Spleen (tissue), 11 donors: Measurements from ENCODE around the gene AQP12A. TPM values are rescaled to one million over a fixed set of nuclear protein-coding genes. Genes with fewer than 3 reads are reported as not detected.

Experiments
- DNase-seq: peaks from one replicate; pipeline ENCODE4 v3.0.0-alpha.2; 2020
- H3K27ac ChIP-seq, 8 donors: fragments of 200-600 bp; sonication (generic) in 7 of 8; 1 replicate in 4 of 8; 2 replicates in 4 of 8; pipeline versions ENCODE4 v1.5.0 to v1.8.0; 2016 to 2021; ENCODE audit warnings: inconsistent platforms in 4 of 8, mild to moderate bottlenecking in 4 of 8, moderate library complexity in 1 of 8
- H3K27me3 ChIP-seq, 7 donors: fragments of 200-600 bp; sonication (generic) in 6 of 7; replicated peaks in 1 of 7; 1 replicate in 4 of 7; 2 replicates in 3 of 7; pipeline versions ENCODE4 v1.5.0 to v1.8.0; 2016 to 2021; ENCODE audit warnings: inconsistent platforms in 3 of 7, mild to moderate bottlenecking in 1 of 7
- H3K36me3 ChIP-seq, 6 donors: fragments of 200-600 bp; sonication (generic) in 5 of 6; 1 replicate in 4 of 6; 2 replicates in 2 of 6; pipeline versions ENCODE4 v1.5.0 to v1.8.0; 2016 to 2021; ENCODE audit warnings: inconsistent platforms in 2 of 6
- H3K4me1 ChIP-seq, 6 donors: fragments of 200-600 bp; sonication (generic) in 5 of 6; 1 replicate in 3 of 6; 2 replicates in 3 of 6; pipeline versions ENCODE4 v1.5.0 to v1.8.0; 2016 to 2021; ENCODE audit warnings: inconsistent platforms in 3 of 6
- H3K4me3 ChIP-seq, 8 donors: fragments of 200-600 bp; sonication (generic) in 7 of 8; 1 replicate in 4 of 8; 2 replicates in 4 of 8; pipeline versions ENCODE4 v1.5.0 to v1.8.0; 2016 to 2021; ENCODE audit warnings: inconsistent platforms in 4 of 8, mild to moderate bottlenecking in 4 of 8, moderate library complexity in 2 of 8
- H3K9me3 ChIP-seq, 8 donors: fragments of 200-600 bp; sonication (generic) in 7 of 8; 1 replicate in 4 of 8; 2 replicates in 4 of 8; pipeline versions ENCODE4 v1.5.0 to v1.8.0; 2016 to 2021; ENCODE audit warnings: inconsistent platforms in 4 of 8
- POLR2A ChIP-seq, 3 donors: fragments of 450-650 bp; IDR thresholded peaks; one replicate each; pipeline ENCODE4 v1.5.1; 2017; ENCODE audit warnings: antibody characterized with exemption in 3 of 3, mild to moderate bottlenecking in 1 of 3
- POLR2AphosphoS5 ChIP-seq, 3 donors: sonication (generic); formaldehyde crosslinking; IDR thresholded peaks; one replicate each; pipeline ENCODE4 v1.5.1; 2017; ENCODE audit warnings: antibody characterized with exemption in 3 of 3
- WGBS, 5 donors: extraction: QIAGEN DNeasy Blood & Tissue Kit in 3 of 5; methylation state at CpG; one replicate each; pipeline versions ENCODE4 v1.1.5 to v1.1.7; 2013 to 2018; 5-methylcytosine and 5-hydroxymethylcytosine counted together
- intact Hi-C: fragments of 100-400 bp; cut with DNase I; formaldehyde crosslinking; loops from one replicate; pipeline ENCODE4 v1.15.0; 2023; ENCODE audit warnings: low total_unique reads
- polyA plus RNA-seq, 3 donors: library from polyadenylated mRNA; stranded (reverse); fragments of 200-250 nt; gene quantifications; one replicate each; pipeline ENCODE4 v1.2.1, GENCODE V29; 2013
- total RNA-seq, 7 donors: library from RNA; depleted of rRNA in 3 of 7; stranded (reverse); fragments of >200 nt in 3 of 7; fragmentation: NEBNext Ultra II Directional in 4 of 7; extraction: Animal tissue kit (Norgen Biotek cat#: 25700) in 4 of 7; gene quantifications; one replicate each; pipeline versions ENCODE4 v1.1.0 to v1.2.1, GENCODE V29; 2016 to 2021
- TF ChIP-seq, protein P1 (sequence below), 11 experiments: fragments of 200-600 bp in 7 of 11; fragments of 450-650 bp in 4 of 11; sonication (generic) in 4 of 11; IDR thresholded peaks in 8 of 11; conservative IDR thresholded peaks in 3 of 11; 1 replicate in 7 of 11; 2 replicates in 4 of 11; pipeline versions ENCODE4 v1.4.0 to v1.8.0; 2016 to 2021; ENCODE audit warnings: antibody characterized with exemption in 11 of 11, inconsistent platforms in 4 of 11, mild to moderate bottlenecking in 1 of 11
- donor health status: healthy with polysubstance abuse.
- donor health status: DM: no; HTN: no; CAD: no; lungs with moderate emphysema.
- donor health status: DM: no; HTN: no; CAD: no.
- donor health status: Bipolar disorder and iron deficiency.
- donor health status: healthy.
- donor health status: DM: no; HTN: no; CAD: no.
- donor health status: DM: yes; HTN: yes; CAD: no.

Gene AQP12A
- total and polyA plus RNA-seq, 10 donors = 1.6 to 1.8 TPM; not detected in 8

DNA sequence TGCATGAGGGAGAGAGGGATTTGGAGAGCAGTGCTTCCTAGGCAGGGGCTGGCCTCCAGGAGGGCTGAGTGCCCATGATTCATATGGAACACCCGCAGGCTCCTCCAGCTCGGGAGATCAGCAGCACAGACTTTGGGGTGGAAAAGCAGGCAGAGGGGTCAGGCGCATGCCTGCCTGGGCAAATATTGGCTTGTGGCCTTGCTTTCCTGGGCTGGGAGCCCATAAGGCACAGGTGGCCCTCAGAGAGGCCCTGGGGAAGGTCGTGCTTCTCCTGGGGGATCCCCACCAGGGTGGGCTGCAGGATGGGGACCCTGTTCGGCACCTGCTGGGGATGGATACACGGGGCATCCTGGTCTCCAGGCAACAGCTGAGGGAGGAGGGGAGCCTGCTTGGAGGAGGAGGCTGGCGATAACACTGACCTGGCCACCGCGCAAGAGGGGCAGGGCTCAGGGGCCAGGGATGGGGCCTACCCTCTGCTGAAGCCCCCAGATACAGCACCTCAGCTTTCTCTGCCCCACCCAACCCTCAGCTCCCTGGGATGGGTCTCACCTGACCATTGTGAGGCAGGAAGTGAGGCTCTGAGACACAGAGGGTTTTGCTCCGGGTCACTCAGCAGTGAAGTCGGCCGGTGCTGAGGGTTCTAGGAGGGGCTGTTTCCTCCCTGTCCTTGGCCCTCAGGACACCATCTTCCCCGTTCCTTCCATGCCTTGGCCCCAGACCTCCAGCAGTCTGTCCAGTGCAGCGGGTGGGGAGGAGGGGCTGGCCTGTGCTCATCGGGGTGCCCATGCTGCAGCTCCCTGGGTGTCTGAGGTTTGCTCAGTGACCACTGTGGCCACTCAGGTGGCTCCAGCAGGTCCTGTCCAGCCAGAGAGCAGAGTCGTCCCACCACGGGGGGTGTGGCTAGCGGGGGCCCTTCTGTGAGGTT is 12.0 kb downstream of the AQP12A start:
- 71 to 88% (median 80%) methylated on average over 11 to 18 of the region's 18 CpGs for WGBS, 5 donors
- intact Hi-C loops = no loop called here

DNA sequence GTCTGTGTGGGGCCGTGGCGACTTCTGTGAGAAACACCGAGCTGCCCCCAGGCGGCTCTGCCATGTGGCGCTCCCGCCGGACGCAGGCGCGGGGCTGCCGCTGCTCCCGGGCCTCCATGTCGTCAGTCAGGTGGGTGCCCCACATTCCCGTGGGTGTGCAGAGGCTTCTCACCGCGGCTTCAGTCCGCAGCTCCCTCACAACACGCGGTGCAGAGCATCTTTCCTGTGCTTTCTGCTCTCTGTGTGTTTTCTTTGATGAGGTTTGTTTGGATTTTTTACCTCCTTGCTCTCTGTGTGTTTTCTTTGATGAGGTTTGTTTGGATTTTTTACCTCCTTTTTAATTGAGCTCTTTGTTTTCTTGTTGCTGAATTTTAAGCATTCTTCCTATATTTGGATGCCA is 13.0 kb downstream of the AQP12A start:
- TF ChIP-seq POLR2A (IDR thresholded peaks at IDR 0.05) (no peak), POLR2AphosphoS5 (IDR thresholded peaks at IDR 0.05) (no peak)
- TF ChIP-seq, protein P1, sequence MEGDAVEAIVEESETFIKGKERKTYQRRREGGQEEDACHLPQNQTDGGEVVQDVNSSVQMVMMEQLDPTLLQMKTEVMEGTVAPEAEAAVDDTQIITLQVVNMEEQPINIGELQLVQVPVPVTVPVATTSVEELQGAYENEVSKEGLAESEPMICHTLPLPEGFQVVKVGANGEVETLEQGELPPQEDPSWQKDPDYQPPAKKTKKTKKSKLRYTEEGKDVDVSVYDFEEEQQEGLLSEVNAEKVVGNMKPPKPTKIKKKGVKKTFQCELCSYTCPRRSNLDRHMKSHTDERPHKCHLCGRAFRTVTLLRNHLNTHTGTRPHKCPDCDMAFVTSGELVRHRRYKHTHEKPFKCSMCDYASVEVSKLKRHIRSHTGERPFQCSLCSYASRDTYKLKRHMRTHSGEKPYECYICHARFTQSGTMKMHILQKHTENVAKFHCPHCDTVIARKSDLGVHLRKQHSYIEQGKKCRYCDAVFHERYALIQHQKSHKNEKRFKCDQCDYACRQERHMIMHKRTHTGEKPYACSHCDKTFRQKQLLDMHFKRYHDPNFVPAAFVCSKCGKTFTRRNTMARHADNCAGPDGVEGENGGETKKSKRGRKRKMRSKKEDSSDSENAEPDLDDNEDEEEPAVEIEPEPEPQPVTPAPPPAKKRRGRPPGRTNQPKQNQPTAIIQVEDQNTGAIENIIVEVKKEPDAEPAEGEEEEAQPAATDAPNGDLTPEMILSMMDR (IDR thresholded peaks at IDR 0.05 in 8 of 11, conservative IDR thresholded peaks at IDR 0.05 in 3 of 11) = no peak

More for the DNA sequence above, 12.0 kb downstream of the AQP12A start:
- Histone ChIP-seq H3K27ac (no peak overlapping the region), H3K36me3 (no peaks in the 10 kb centered on the region), H3K9me3 (no peaks in the 10 kb centered on the region), H3K4me3 (no peak overlapping the region), H3K27me3 (peaks cover 0 to 70% (median 6%) of the 10 kb centered on the region in 7 donors), H3K4me1 (peaks cover 0 to 12% (median 0%) of the 10 kb centered on the region in 6 donors)
- TF ChIP-seq POLR2AphosphoS5 (IDR thresholded peaks at IDR 0.05) (no peak), POLR2A (IDR thresholded peaks at IDR 0.05) (no peak)
- TF ChIP-seq, protein P1 (IDR thresholded peaks at IDR 0.05 in 8 of 11, conservative IDR thresholded peaks at IDR 0.05 in 3 of 11) = no peak
- DNase-seq = peak; percentile 69

DNA sequence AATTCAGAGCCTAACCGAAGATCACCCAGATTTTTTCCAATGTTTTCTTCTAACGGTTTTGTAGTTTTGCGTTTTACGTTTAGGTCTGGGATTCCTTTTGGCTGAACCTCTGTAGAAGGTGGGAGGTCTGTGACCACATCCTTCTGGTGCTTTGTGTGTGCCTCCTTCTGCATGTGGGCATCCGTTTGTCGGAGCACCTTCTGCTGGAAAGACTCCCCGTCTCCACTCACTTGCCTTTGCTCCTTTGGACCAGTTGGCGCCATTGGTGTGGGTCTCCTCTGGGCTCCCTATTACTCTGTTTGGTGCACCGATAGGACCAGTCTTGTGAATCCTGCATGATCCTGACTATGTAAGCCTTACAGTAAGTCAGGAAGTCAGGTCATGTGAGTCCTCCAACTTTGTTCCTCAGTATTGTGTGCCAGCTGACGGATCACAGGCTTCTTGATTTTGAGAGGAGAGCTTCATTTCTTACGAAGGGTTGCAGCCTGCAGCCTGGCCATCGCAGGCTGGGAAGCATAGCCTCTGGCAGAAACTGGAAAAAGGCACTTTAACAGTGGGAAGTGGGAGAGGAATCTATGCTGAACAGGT is 13.6 kb downstream of the AQP12A start:
- Histone ChIP-seq H3K36me3 (no peaks in the 10 kb centered on the region), H3K4me3 (no peak overlapping the region), H3K9me3 (no peaks in the 10 kb centered on the region), H3K27ac (no peak overlapping the region), H3K4me1 (peaks cover 0 to 12% (median 0%) of the 10 kb centered on the region in 6 donors), H3K27me3 (peaks cover 0 to 70% (median 6%) of the 10 kb centered on the region in 7 donors)
- WGBS, 5 donors = 26 to 46% (median 38%) methylated on average over 12 of the region's 12 CpGs
- no peak for DNase-seq
- no peak for TF ChIP-seq POLR2A (IDR thresholded peaks at IDR 0.05)
- TF ChIP-seq, protein P1 (IDR thresholded peaks at IDR 0.05 in 8 of 11, conservative IDR thresholded peaks at IDR 0.05 in 3 of 11) = no peak
- TF ChIP-seq POLR2AphosphoS5 (IDR thresholded peaks at IDR 0.05) = no peak
- intact Hi-C loops = no loop called here

More for the DNA sequence above, 13.0 kb downstream of the AQP12A start:
- peaks cover 0 to 68% (median 6%) of the 10 kb centered on the region in 7 donors for H3K27me3 ChIP-seq
- 65 to 76% (median 67%) methylated on average over 14 to 19 of the region's 19 CpGs for WGBS, 5 donors
- H3K9me3 ChIP-seq = no peaks in the 10 kb centered on the region
- no peaks in the 10 kb centered on the region for H3K36me3 ChIP-seq
- H3K4me1 ChIP-seq = peaks cover 0 to 12% (median 0%) of the 10 kb centered on the region in 6 donors
- intact Hi-C loops = no loop called here
- H3K4me3 ChIP-seq = no peak overlapping the region
- no peak overlapping the region for H3K27ac ChIP-seq
- DNase-seq = peak; percentile 65
